SU-DHL-6 (cell line): Measurements from ENCODE around the gene HELZ.

ENCODE experiments used
- CTCF ChIP-seq: fragments of 200-600 bp; sonication (generic); IDR thresholded peaks from one replicate; pipeline ENCODE4 v1.5.1; 2017; ENCODE audit warnings: antibody characterized with exemption, mild to moderate bottlenecking, low read length, moderate library complexity; ENCODE audit not compliant: insufficient read depth, poor library complexity, severe bottlenecking
- EZH2phosphoT487 ChIP-seq: fragments of 200-600 bp; sonication (generic), shearing (Covaris generic); conservative IDR thresholded peaks from 2 replicates; pipeline ENCODE4 v1.6.1; 2018; ENCODE audit warnings: mild to moderate bottlenecking, antibody characterized with exemption, low read length, moderate library complexity, mixed read lengths

GRCh38 chr17:67164302-67164701 lies 80.7 kb downstream of the HELZ start:
- no peak for TF ChIP-seq CTCF
- TF ChIP-seq EZH2phosphoT487 = no peak
